ENCODE data around the gene MYRIP.
"Not testable (repeated sequence)": the region's sequence is repeated elsewhere in the genome, so short reads cannot be mapped to it uniquely, and the experiment has no call there.

MYRIP gene

DNA sequence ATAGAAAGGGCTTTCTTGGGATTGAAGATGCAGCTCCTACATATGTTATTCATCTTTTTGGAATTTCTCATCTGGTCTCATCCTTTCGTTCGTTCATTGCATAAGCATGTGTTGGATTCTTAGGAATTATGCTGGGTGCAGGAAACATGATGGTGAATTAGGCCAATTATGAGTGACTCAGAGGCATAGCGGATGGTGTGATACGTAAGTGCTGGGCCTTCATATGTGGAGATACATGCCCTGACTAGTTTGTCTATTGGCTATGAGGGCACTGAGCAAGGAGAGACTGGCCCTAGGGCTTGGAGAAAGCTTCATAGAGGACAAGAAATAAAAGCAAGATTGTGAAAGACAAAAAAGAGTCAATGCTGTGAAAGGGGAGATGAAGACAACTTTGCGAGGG is 235.1 kb downstream of the MYRIP start:
- DNase-seq = no peak

DNA sequence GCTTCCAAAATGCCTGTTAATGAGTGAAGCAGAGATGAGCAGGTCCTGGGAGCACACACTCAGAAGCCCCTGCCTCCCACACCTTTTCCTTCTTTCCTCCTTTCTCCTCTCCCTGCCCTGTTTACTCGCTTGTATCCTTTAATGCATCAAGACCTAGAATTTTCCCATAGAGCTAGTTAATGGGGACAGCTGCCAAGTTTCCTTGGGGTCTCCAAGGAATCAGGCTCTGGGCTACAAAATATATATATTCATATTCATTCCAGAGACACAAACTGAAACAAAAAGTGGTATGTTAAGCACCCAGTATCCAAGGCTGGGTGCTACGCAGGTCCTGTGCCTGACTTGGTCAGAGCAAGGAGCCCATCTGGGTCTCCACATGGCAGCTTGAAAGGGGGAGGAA is 235.6 kb downstream of the MYRIP start:
- no peak for DNase-seq

DNA sequence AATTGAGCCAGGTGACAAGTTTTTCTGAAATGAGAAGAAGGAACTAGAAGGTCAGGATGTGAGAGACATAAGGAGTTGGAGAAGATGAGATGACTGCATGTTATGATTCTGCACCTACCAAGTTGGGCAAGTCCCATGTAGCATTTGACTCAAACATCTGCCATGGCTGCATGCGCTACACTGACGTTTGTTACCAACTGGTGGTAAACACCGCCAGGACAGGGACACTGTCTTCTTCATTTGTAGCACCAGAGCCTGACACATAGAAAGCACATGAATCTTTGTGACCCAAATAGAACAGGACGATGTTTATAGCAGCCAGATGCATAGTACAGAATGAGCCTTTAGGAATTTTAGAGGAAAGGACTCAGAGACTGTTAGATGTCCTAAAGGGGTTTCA is 236.7 kb downstream of the MYRIP start:
- no peak for DNase-seq

DNA sequence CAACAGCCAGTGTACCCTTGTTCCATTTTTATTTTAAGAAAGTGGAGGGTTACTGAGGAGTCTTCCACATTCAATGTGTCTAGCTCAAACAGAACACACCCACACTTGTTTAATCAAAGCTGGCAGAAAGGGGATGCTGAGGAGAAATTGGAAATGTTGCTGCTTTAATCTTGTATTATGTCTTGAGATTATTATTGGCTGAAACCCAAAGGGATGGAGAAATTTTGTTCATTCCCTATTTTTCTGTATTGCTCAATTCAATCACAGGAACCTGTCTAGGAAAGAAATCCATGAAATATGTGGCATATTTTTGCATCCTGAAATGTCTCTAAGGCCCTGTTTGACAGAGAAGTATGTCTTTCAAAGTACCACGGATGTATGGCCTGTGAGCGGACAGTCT is 238.0 kb downstream of the MYRIP start:
- no peak for DNase-seq

DNA sequence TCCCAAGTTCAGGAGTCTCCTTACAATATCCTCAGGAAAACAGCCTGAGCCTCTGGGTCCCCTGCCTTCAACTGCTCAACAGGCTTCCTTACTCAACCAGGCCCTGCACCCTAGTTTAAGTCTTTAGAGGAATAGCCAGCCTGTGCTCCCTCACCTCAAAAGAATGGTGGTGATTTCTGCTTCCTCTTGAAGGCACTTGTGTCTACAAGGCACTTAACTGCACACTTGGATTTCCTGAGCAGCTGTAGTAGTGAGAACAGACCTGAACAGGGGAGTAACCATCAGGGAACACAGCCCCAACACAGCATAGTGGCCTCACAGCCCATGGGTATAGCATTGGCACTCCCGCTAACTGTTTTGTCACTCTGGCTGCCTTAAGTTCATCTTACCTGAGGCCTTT is 244.3 kb downstream of the MYRIP start:
- DNase-seq = no peak

DNA sequence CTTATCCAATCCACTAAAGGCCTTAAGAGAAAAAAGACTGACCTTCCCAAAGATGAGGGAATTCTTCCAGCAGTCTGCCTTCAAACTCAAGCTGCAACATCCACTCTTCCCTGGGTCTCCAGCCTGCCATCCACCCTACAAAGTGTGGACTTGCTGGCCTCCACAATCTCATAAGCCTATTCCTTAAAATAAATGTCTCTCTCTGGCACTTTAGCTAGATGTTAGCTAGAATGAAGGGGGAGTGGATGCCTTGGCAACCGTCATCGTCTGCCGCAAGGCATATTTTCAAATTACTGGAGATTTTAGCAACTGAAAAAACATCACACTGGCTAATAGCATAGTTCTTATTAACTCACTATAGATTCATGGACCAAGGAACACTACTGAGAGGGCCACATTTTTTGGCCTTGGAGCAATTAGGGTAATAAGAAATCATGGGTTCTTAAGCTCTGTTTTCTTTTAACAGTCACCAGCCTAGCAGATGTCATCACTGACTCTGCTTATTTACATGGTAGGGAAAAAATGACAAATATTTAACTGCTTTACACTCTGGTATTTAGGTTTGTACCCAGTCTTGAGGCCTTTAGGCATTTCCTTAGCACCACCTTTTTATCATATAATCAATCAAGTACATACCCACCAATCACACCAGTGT is 245.3 kb downstream of the MYRIP start:
- no peak for DNase-seq

DNA sequence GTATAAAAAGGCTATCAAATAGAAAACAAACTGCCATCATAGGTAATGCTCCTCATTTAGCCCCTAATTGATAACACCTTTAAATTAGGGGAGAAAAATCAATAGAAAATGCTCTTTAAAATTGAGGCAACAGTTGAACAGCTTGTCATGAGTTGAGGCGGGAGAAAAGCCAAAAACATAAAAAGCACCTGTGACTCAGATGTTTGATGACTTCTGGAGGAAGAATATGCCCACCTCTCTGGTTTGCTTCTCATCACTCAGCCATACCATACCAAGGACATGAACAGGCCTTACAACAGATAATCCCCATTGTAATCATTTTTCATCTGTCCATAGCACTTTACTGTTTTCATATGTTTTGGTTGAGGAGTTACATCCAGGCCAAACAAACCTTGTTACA is 246.0 kb downstream of the MYRIP start:
- DNase-seq = no peak

DNA sequence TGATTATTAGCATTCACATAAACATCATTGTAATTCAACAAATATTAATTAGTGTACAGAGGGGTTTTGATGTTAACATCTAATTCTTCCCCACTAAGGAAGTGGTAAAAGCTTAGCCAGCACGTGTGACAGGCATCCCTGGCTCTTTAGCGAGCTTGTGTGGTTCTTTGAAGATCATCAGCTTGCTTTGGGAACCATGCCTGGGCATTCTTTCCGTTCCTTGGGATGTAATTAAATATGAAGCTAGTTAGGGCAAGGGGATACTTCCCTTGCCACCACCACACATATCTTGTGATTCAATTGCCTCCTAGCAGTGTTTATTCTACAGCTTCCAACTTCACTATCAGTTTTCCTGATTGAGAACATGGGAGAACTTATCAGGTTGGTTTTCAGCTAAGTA is 246.5 kb downstream of the MYRIP start:
- no peak for DNase-seq

DNA sequence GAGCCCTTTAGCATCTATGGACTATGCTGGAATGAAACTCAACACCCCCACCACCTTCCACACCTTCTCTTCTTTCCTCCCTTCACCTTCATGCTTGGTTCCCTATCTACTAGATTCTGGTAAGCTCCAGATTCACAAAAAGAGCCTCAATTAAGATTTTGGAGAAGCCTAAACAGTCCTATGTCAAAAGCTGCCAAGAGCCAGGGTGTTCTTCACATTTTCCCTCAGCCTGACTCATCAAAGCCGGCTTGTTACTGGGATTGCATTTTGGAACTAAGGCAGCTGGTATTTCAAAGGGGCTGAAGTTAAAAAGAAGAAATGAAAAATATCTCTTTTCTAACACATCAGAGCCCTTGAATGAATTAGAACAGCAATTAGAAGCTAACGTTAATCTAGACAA is 247.7 kb downstream of the MYRIP start:
- DNase-seq = no peak

DNA sequence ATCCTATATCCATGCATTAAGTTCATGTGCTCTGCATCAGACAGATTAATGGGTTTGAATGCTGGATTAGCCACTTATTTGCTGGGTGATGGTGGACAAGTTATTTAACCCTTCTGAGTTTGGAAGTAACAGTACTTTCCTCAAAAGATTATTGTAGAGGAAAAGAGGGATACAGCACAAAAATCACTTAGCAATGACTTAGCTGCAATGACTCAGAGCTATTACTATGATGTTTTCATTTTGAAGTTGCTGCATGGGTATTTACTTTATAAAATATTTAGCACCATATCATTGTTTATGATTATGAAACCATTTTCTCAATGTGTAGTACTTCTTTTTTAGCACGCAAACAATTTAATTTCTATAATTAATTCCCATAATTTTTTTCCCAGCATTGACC is 248.4 kb downstream of the MYRIP start:
- DNase-seq = no peak

DNA sequence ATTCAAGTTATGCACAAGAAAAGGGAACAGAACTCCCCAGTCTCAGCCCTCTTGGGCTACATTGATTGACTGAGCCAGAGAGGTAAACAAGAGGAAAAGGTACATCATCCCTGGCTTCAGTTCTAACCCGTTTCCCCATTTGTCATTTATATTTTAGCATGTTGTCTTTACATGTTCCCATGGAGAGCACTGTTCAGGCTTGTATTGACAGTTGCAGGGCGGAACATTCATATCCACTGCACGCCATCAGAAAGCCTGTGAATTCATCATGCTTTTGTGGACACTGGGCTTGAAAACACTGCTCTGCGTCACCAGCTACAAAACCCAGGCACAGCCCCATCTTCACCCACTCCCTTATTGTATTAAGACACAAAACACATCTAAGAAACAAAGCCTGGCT is 259.2 kb downstream of the MYRIP start:
- DNase-seq = no peak

DNA sequence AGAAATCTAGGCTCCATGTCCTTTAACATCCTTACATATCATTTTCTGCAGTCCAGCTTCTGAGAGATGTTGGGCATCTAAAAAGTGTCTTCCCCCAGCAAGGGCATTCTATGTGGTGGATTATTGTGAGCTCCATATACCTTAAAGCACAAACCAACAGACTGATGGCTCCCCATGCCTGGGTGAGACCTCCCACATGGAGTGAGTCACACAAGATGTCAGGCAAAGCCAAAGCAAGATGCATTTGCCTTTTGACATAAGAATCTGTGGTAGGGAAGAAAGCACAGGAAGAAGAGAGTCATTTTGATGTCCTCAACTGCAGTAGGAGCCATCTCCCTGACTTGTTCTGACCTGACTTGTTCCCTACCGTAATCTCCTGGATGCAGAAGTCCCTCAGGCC is 261.4 kb downstream of the MYRIP start:
- DNase-seq = no peak

DNA sequence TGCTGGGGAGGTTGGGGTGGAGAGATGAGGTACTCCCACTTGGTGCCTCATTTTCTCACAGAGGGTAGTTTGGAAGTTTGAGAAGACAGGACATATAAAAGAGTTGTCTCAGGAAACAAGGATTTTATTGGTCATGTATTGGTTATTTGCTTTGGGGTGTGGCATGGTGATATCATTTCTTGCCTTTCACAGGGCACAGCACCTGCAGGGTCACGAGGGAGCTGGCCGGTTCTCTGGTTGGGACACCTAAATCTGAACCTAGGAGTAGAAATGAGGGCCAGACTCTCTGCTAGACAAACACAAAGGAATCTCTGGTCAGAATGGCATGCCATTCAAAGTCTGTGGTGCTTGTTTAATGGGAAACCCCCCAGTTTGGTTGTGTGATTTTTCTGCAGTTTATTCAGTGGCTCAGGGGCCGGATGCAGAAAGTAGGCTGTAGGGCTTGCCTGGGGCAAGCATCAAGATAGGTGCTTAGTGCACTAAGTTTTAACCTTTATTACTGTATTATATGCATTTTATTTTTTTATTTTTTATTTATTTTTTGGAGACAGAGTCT is 262.4 kb downstream of the MYRIP start:
- DNase-seq = no peak

DNA sequence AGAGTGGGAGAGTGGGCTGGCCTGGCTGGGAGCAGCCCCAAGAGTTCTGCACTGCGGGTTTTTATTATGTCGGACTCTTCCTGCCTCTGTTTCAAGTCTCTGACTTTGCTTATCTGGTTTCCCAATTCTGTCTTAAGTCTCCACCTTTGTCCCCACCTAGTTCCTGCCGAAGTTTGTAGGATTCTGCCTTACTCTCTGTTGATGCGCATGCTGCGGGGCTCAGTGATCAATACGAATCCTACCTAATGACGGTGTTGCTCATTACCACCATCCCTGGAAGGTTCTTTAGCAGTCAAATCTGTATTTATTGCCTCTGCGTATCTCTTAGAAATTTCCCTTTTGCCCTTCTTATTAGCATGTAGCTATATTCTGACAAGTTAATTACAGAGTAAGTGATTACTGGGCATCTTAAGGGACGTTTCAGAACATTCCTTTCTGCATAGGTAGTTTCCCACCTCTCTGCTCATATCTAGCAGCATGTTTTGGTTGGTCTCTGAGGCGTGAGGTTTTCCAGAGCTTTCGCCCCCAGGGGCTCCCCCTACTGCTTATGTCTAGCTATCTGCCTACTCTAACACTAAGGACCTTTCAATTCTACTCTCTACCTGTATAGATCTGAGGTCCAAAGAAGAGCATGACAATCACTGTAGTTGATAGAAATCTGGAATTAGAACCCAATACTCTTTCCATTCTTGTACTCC is 264.1 kb downstream of the MYRIP start:
- no peak for DNase-seq

DNA sequence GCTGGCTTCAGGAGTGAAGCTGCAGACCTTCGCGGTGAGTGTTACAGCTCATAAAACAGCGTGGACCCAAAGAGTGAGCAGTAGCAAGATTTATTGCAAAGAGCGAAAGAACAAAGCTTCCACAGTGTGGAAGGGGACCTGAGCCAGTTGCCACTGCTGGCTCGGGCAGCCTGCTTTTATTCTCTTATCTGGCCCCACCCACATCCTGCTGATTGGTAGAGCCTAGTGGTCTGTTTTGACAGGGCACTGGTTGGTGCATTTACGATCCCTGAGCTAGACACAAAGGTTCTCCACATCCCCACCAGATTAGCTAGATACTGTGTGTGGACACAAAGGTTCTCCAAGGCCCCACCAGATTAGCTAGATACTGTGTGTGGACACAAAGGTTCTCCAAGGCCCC is 267.7 kb downstream of the MYRIP start:
- not testable (repeated sequence) for DNase-seq

DNA sequence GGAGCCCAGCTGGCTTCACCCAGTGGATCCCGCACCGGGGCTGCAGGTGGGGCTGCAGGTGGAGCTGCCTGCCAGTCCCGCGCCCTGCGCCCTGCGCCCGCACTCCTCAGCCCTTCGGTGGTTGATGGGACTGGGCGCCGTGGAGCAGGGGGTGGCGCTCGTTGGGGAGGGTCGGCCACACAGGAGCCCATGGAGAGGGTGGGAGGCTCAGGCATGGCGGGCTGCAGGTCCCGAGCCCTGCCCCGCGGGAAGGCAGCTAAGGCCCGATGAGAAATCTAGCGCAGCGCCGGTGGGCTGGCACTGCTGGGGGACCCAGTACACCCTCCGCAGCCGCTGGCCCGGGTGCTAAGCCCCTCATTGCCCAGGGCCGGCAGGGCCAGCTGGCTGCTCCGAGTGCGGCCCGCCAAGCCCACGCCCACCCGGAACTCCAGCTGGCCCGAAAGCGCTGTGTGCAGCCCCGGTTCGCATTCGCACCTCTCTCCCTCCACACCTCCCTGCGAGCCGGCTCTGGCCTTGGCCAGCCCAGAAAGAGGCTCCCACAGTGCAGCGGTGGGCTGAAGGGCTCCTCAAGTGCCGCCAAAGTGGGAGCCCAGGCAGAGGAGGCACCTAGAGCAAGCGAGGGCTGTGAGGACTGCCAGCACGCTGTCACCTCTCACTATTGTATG is 268.6 kb downstream of the MYRIP start:
- not testable (repeated sequence) for DNase-seq

DNA sequence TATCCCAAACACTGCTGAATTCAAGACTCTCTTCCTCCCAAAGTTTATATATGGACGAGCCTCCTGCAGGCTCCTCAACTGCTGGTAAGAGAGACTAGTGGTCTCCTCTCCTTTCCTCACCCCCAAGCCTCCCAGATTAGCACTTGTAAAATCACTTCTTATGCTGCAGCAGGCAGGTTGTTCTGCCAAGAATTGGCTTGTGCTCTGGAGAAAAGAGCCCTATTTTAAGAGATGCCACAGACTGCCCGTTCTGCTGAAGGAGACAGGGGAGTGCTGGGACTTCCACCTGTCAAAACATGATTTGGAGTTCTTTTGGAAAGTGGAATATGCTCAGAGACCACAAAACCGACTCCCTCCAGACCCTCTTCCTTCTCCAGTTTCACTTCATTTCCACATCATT is 269.2 kb downstream of the MYRIP start:
- DNase-seq = no peak

DNA sequence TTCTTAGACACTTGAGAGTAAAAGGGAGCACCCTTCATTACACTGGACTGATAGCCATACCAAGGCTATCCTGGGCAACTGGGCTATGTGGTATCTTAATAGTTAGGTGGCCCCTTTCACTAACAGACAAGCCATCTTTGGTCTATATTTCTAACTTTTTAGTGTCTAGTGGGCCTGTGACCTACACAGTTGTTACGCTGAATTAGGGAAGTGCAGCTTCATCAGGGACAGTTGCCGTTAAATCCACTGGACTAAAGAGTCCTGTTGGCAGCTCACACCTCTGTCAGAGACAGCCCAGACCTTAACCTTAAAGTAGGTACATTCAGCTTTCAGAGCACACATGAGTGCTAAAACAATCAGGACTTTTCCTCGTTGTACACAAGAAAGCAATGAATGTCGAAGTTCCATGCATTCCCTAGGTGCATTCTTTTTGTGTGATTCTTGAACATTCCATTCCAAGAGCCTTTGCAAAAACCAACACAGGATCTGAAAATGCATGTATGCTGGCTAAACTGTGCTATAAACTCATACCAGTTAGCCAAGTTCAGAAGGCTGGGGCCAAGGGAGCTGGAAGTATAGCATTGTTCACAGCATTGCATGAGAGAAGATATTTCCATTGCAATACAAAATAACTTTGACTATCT is 269.9 kb downstream of the MYRIP start:
- no peak for DNase-seq

DNA sequence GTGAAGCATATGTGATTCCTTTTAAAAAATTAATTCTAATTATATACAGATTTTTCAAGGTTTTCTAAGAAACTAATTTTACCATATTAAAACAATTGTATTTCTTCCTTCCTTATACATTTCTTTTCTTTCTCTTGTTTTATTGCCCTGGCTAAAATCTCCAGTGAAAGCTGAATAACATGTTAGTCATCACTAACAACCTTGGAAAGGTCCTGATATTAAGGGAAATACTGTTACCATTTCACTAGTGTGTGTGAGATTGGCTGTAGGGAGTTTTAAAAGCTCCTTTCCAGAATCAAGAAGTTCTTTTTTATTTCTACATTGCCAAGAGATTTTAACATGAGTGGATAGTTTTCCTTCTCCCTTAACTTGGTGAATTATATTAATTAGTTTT is 270.4 kb downstream of the MYRIP start:
- DNase-seq = no peak

DNA sequence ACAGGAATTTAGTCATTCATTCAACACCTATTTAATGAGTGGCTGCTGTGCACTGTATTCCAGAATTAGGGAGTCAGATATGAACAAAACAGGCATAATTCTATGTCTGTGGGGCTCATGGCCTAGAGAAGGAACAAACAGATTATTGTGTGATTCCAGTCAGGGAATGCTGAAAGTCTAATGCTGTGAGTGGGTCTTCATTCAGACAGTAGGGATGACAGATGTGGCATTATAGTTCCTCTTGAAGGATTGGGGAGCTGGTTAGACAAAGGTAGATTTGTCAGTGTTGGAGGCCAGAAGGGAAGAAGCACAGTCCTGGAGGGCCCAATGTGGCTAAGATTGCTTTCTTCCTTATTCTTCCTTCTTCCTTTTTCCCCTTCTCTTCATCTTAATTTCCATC is 273.7 kb downstream of the MYRIP start:
- no peak for DNase-seq

DNA sequence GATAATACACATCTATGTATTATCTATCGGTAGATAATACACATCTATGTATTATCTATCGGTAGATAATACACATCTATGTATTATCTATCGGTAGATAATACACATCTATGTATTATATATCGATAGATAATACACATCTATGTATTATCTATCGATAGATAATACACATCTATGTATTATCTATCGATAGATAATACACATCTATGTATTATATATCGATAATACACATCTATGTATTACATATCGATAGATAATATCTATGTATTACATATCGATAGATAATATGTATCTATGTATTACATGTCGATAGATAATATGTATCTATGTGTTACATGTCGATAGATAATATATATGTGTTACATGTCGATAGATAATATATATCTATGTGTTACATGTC is 275.0 kb downstream of the MYRIP start:
- not testable (repeated sequence) for DNase-seq

DNA sequence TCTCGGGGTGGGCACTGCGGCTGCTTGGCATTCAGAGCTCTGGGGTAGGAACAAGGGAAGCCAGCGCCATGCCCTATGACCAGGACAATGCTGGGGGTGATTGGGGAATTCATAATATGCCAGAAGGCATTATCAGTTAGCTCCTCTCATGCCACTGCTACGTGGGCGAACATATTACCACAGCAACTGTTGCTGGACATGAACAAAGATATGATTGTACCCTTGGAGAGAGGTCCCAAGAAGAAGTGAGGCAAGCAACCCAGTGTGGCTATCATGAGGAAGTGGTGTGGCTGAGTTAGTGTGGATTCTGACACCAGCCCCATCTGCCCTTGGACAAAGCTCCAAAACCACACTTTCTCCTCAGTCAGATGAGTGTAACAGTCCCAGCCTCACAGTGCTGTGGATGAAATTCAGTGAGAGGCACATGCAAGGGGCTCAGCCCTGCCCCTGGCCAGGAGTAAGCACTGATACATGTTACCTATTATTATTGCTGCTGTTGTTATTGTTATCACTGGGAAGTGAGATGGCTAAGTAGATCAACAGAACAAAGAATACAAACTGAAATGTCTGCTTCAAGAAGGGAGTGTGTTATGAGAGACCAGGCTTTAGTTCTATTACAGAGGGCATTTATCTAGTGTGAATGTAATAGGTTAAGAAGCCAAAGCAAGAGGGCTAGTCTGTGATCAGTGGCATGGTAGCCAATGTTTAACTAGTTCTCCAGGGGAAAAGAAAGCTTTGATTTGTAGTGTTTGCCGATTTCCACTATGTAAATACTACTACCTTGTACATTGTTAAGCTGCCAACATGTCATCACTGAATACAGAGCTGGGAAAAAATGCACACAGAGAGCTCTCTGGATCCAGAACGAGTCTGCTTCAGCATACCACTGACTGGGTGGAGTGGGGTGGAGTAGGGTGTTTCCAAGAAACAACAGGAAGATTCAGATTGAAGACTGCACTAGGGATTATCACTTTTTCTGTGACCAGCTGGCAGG is 277.8 kb downstream of the MYRIP start:
- DNase-seq = no peak

Measured in hematopoietic multipotent progenitor cell treated with erythropoietin and hydrocortisone succinate and interleukin-3 and kit ligand, for 8 days (in vitro differentiated cells).